ENCODE measurements around the gene TMEM161A.

Gene TMEM161A

GRCh38 chr19:19095691-19096090, 42.6 kb downstream of the TMEM161A start:
- DNase-seq: no peak

- DNase-seq: no peak
Measured at GRCh38 chr19:19094513-19094912, 43.8 kb downstream of the TMEM161A start.

- no peak for DNase-seq
Measured at GRCh38 chr19:19087676-19088075, 50.6 kb downstream of the TMEM161A start.

GRCh38 chr19:19083413-19084178, 54.7 kb downstream of the TMEM161A start:
- no peak for DNase-seq

GRCh38 chr19:19081642-19082151, 56.6 kb downstream of the TMEM161A start:
- no peak for DNase-seq

- no peak for DNase-seq
Measured at GRCh38 chr19:19079571-19079970, 58.7 kb downstream of the TMEM161A start.

- DNase-seq: no peak
Measured at GRCh38 chr19:19078801-19079200, 59.5 kb downstream of the TMEM161A start.

GRCh38 chr19:19077103-19077502, 61.2 kb downstream of the TMEM161A start:
- no peak for DNase-seq

GRCh38 chr19:19076476-19076875, 61.8 kb downstream of the TMEM161A start:
- no peak for DNase-seq

- no peak for DNase-seq
Measured at GRCh38 chr19:19075126-19075525, 63.2 kb downstream of the TMEM161A start.

GRCh38 chr19:19074196-19074882, 63.9 kb downstream of the TMEM161A start:
- no peak for DNase-seq

- DNase-seq: no peak
Measured at GRCh38 chr19:19071897-19072296, 66.4 kb downstream of the TMEM161A start.

Data from activated CD4-positive, alpha-beta T cell treated with anti-CD3 and anti-CD28 coated beads for 4 hours (primary cell).